H1 (cell line): ENCODE results near the gene FGF1. TPM values are rescaled to one million over a fixed set of nuclear protein-coding genes. Genes with fewer than 3 reads are reported as not detected.

Experiments used
- CTCF ChIA-PET: fragments of 300-600 bp; sonication (Branson Sonifier 250); formaldehyde crosslinking; loops from one replicate; lab custom pipeline; 2021; ENCODE audit not compliant: partially characterized antibody; lab: Charles Lee
- POLR2A ChIA-PET: fragments of 300-600 bp; sonication (Branson Sonifier 250); formaldehyde crosslinking; loops from one replicate; lab custom pipeline; 2021; ENCODE audit warnings: inconsistent platforms; ENCODE audit not compliant: partially characterized antibody; lab: Charles Lee
- DNase-seq, 2 experiments: peaks; one replicate each; pipeline versions ENCODE4 v3.0.0 to v3.0.0-alpha.2; 2010 to 2022; ENCODE audit warnings: low spot score in 2 of 2, low read depth in 1 of 2, mixed read lengths in 1 of 2
- FAIRE-seq: peaks from 2 replicates; lab custom pipeline; 2011; peaks lifted over from hg19 to GRCh38; lab: Jason Lieb, UNC
- H2AFZ ChIP-seq: 2 replicates; pipeline ENCODE4 v1.8.1; 2012; ENCODE audit warnings: low read length, inconsistent platforms
- H2AK5ac ChIP-seq: 2 replicates; pipeline ENCODE4 v1.6.1; 2013; ENCODE audit warnings: low read depth, low read length
- H2BK120ac ChIP-seq: replicated peaks from 2 replicates; pipeline ENCODE3; 2013; ENCODE audit warnings: low read depth, low read length, inconsistent platforms
- H2BK12ac ChIP-seq: 2 replicates; pipeline ENCODE4 v1.6.1; 2013; ENCODE audit warnings: low read depth, low read length
- H2BK15ac ChIP-seq: 2 replicates; pipeline ENCODE4 v1.6.1; 2013; ENCODE audit warnings: low read length
- H2BK20ac ChIP-seq: 2 replicates; pipeline ENCODE4 v1.6.1; 2013; ENCODE audit warnings: low read length
- H2BK5ac ChIP-seq: 2 replicates; pipeline ENCODE4 v1.6.1; 2013; ENCODE audit warnings: low read depth, low read length
- H3K14ac ChIP-seq: 2 replicates; pipeline ENCODE4 v1.6.1; 2013; ENCODE audit warnings: inconsistent platforms; ENCODE audit not compliant: insufficient read length
- H3K18ac ChIP-seq: 2 replicates; pipeline ENCODE4 v1.6.1; 2013; ENCODE audit warnings: low read length; ENCODE audit errors: extremely low read depth
- H3K23ac ChIP-seq: 2 replicates; pipeline ENCODE4 v1.6.1; 2013; ENCODE audit warnings: inconsistent platforms; ENCODE audit not compliant: insufficient read length
- H3K23me2 ChIP-seq: 2 replicates; pipeline ENCODE4 v1.6.1; 2013; ENCODE audit warnings: low read depth, low read length
- H3K27ac ChIP-seq: 2 replicates; pipeline ENCODE4 v1.6.1; 2011; ENCODE audit warnings: low read depth, low read length, inconsistent platforms
- H3K27me3 ChIP-seq, 4 experiments: replicated peaks in 1 of 4; 1 replicate in 1 of 4; 2 replicates in 3 of 4; pipeline versions ENCODE4 v1.6.1 to v1.8.1; 2011 to 2013; ENCODE audit warnings: low read length in 3 of 4, mild to moderate bottlenecking in 3 of 4, inconsistent platforms in 2 of 4, mixed read lengths in 2 of 4, moderate library complexity in 1 of 4; ENCODE audit not compliant: control insufficient read depth in 3 of 4, insufficient read depth in 3 of 4; ENCODE audit errors: extremely low read depth in 1 of 4
- H3K36me3 ChIP-seq, 4 experiments: 2 replicates each; pipeline versions ENCODE4 v1.6.1 to v1.8.1; 2011 to 2013; ENCODE audit warnings: mild to moderate bottlenecking in 4 of 4, low read length in 3 of 4, moderate library complexity in 2 of 4, control low read depth in 1 of 4, inconsistent platforms in 1 of 4; ENCODE audit not compliant: insufficient read depth in 4 of 4, control insufficient read depth in 2 of 4
- H3K4ac ChIP-seq: replicated peaks from 2 replicates; pipeline ENCODE3; 2013; ENCODE audit warnings: low read length, low read depth, mixed read lengths, inconsistent platforms; ENCODE audit not compliant: insufficient read length
- H3K4me1 ChIP-seq, 4 experiments: replicated peaks in 1 of 4; 1 replicate in 1 of 4; 2 replicates in 3 of 4; pipeline versions ENCODE4 v1.6.1 to v1.8.1; 2011 to 2013; ENCODE audit warnings: low read length in 3 of 4, inconsistent platforms in 2 of 4, mixed read lengths in 1 of 4; ENCODE audit not compliant: insufficient read depth in 4 of 4, control insufficient read depth in 3 of 4
- H3K4me2 ChIP-seq, 2 experiments: 2 replicates each; pipeline versions ENCODE4 v1.6.1 to v1.8.1; 2011 to 2013; ENCODE audit warnings: low read depth in 2 of 2, low read length in 2 of 2, control low read depth in 1 of 2, inconsistent platforms in 1 of 2, mild to moderate bottlenecking in 1 of 2; ENCODE audit not compliant: insufficient read depth in 1 of 2
- H3K4me3 ChIP-seq, 4 experiments: fragments of 200-600, 300-600 bp in 1 of 4; sonication (generic), shearing (Covaris generic), sonication (Bioruptor Twin) in 1 of 4; 2 replicates each; pipeline versions ENCODE4 v1.5.1 to v1.8.1; 2011 to 2016; ENCODE audit warnings: low read length in 4 of 4, low read depth in 3 of 4, control low read depth in 2 of 4, inconsistent platforms in 2 of 4, mild to moderate bottlenecking in 2 of 4, mixed read lengths in 1 of 4, moderate library complexity in 1 of 4; ENCODE audit not compliant: insufficient read depth in 2 of 4; ENCODE audit errors: extremely low read depth in 1 of 4
- H3K56ac ChIP-seq: replicated peaks from 2 replicates; pipeline ENCODE3; 2013; ENCODE audit warnings: low read depth, mild to moderate bottlenecking, mixed read lengths, low read length, inconsistent platforms; ENCODE audit not compliant: insufficient read length
- H3K79me1 ChIP-seq: 2 replicates; pipeline ENCODE4 v1.6.1; 2013; ENCODE audit warnings: low read depth, low read length, control low read depth
- H3K79me2 ChIP-seq, 2 experiments: 2 replicates each; pipeline versions ENCODE4 v1.6.1 to v1.8.1; 2012 to 2013; ENCODE audit warnings: low read length in 2 of 2, mild to moderate bottlenecking in 2 of 2, inconsistent platforms in 1 of 2; ENCODE audit not compliant: insufficient read depth in 2 of 2, control insufficient read depth in 1 of 2
- H3K9ac ChIP-seq, 4 experiments: replicated peaks in 1 of 4; 1 replicate in 1 of 4; 2 replicates in 3 of 4; pipeline versions ENCODE4 v1.6.1 to v1.8.1; 2011 to 2013; ENCODE audit warnings: low read depth in 3 of 4, low read length in 3 of 4, control low read depth in 2 of 4, mild to moderate bottlenecking in 2 of 4, moderate library complexity in 2 of 4, inconsistent platforms in 1 of 4; ENCODE audit errors: extremely low read depth in 1 of 4
- H3K9me3 ChIP-seq, 2 experiments: 2 replicates each; pipeline versions ENCODE4 v1.6.1 to v1.8.1; 2012 to 2013; ENCODE audit warnings: mild to moderate bottlenecking in 2 of 2, moderate library complexity in 2 of 2, control low read depth in 1 of 2, inconsistent platforms in 1 of 2, low read depth in 1 of 2, low read length in 1 of 2, mixed read lengths in 1 of 2; ENCODE audit not compliant: insufficient read depth in 2 of 2
- H4K20me1 ChIP-seq, 2 experiments: replicated peaks in 1 of 2; 2 replicates each; pipeline versions ENCODE3 to v1.8.1; 2011 to 2013; ENCODE audit warnings: inconsistent platforms in 2 of 2, low read length in 2 of 2, mild to moderate bottlenecking in 1 of 2; ENCODE audit not compliant: insufficient read depth in 2 of 2, control insufficient read depth in 1 of 2
- H4K5ac ChIP-seq: 2 replicates; pipeline ENCODE4 v1.6.1; 2013; ENCODE audit warnings: low read length, low read depth, mixed read lengths, inconsistent platforms; ENCODE audit not compliant: insufficient read length
- H4K8ac ChIP-seq: 2 replicates; pipeline ENCODE4 v1.8.0; 2013; ENCODE audit warnings: mild to moderate bottlenecking, moderate library complexity, low read length, inconsistent platforms; ENCODE audit not compliant: insufficient read depth; ENCODE audit errors: extremely low read depth
- H4K91ac ChIP-seq: replicated peaks from 2 replicates; pipeline ENCODE3; 2013; ENCODE audit warnings: low read length, mixed read lengths, inconsistent platforms; ENCODE audit not compliant: insufficient read length
- ATF2 ChIP-seq: IDR thresholded peaks from 2 replicates; pipeline ENCODE4 v1.6.1; 2012; ENCODE audit warnings: low read length, inconsistent platforms
- BACH1 ChIP-seq: IDR thresholded peaks from 2 replicates; pipeline ENCODE4 v1.6.1; 2012; ENCODE audit warnings: low read length, improper control_type of control experiment
- CBX5 ChIP-seq: fragments of 300-800, 300-1000 bp; sonication (generic); IDR thresholded peaks from 2 replicates; pipeline ENCODE4 v1.7.1; 2016; ENCODE audit warnings: antibody characterized with exemption, low read length, low read depth
- SP4 ChIP-seq: IDR thresholded peaks from 2 replicates; pipeline ENCODE4 v1.6.1; 2012; ENCODE audit warnings: low read length, inconsistent platforms
- YY1 ChIP-seq: IDR thresholded peaks from 2 replicates; pipeline ENCODE4 v1.6.1; 2011; ENCODE audit warnings: low read depth, mild to moderate bottlenecking, low read length
- ZNF274 ChIP-seq: IDR thresholded peaks from 2 replicates; pipeline ENCODE4 v1.7.0; 2012; ENCODE audit warnings: low read length, borderline replicate concordance; ENCODE audit errors: extremely low read depth
- WGBS, 2 experiments: shearing (Covaris generic) in 1 of 2; methylation state at CpG; one replicate each; pipeline versions ENCODE4 v1.1.6 to v1.1.7; 2013 to 2015; ENCODE audit warnings: low lambda C conversion rate in 2 of 2, mixed read lengths in 2 of 2, inconsistent platforms in 1 of 2, low coverage in 1 of 2, missing lambda C conversion rate in 1 of 2; ENCODE audit not compliant: insufficient replicate concordance in 2 of 2, insufficient coverage in 1 of 2, insufficient read length in 1 of 2; ENCODE audit errors: extremely low coverage in 1 of 2, missing lambda C conversion rate in 1 of 2; 5-methylcytosine and 5-hydroxymethylcytosine counted together
- polyA plus RNA-seq, 7 experiments: library from polyadenylated mRNA; depleted of rRNA in 3 of 7; stranded (reverse) in 5 of 7; unstranded in 2 of 7; fragments of >200 nt in 5 of 7; fragments of 200-250 nt in 2 of 7; gene quantifications; 1 replicate in 5 of 7; 2 replicates in 1 of 7; 4 replicates in 1 of 7; pipeline versions ENCODE4 v1.2.1 to v1.2.3, GENCODE V29; 2011 to 2013; ENCODE audit warnings: missing spikeins in 2 of 7, mixed read lengths in 2 of 7
- total RNA-seq: library from RNA; stranded (reverse); fragmentation: NEBNext Ultra II Directional; extraction: Animal tissue kit (Norgen Biotek cat#: 25700); gene quantifications from 2 replicates; pipeline ENCODE4 v1.2.1, GENCODE V29; 2021

The FGF1 gene
- total and polyA plus RNA-seq, 2 of the 8 experiments (the other 6 are each of a cell fraction or from before 2014, with no cell fraction given), result 0.30 to 0.50 TPM

- H3K36me3 ChIP-seq, result no peaks in the 10 kb centered on the region; a peak in 1 of 8 replicates
- no peaks in the 10 kb centered on the region; the same call in 1 of the 2 replicates for H3K23me2 ChIP-seq
- H3K56ac ChIP-seq, result no peak overlapping the region
- H4K91ac ChIP-seq, result no peak overlapping the region
- H2BK20ac ChIP-seq, result no peak overlapping the region
- DNase-seq (no peak), FAIRE-seq (no peak)
- H3K4ac ChIP-seq, result no peak overlapping the region
- no peaks in the 10 kb centered on the region for H3K79me1 ChIP-seq
- no peak overlapping the region for H3K14ac ChIP-seq
- H4K8ac ChIP-seq, result no peak overlapping the region
- no peak overlapping the region for H3K4me2 ChIP-seq
- H3K18ac ChIP-seq, result no peak overlapping the region
- H3K27ac ChIP-seq, result no peak overlapping the region
- H2BK120ac ChIP-seq, result no peak overlapping the region
- no peak overlapping the region for H2BK15ac ChIP-seq
- no peaks in the 10 kb centered on the region for H3K79me2 ChIP-seq
- H3K9me3 ChIP-seq, result no peaks in the 10 kb centered on the region
- no peaks in the 10 kb centered on the region for H4K20me1 ChIP-seq
- POLR2A ChIA-PET, result interaction anchor here (1.4 kb wide), 1 partner anchor 9 kb away, joined by 3 read pairs; no protein-coding TSS in a partner anchor
- H2BK5ac ChIP-seq, result no peak overlapping the region
- H3K4me1 ChIP-seq, result peaks cover 0 to 5% (median 1%) of the 10 kb centered on the region in 4 experiments; a peak in 3 of 7 replicates
- CTCF ChIA-PET, result interaction anchor here (1.0 to 15.0 kb wide), 6 partner anchors 12 to 197 kb away, joined by 3 to 627 read pairs (median 20); no protein-coding TSS in a partner anchor
- no peak overlapping the region for H2AFZ ChIP-seq
- no peak overlapping the region for H3K23ac ChIP-seq
- H3K9ac ChIP-seq, result no peak overlapping the region
- H4K5ac ChIP-seq, result no peak overlapping the region
- WGBS, 2 experiments, result 84% methylated on average over 9 of the region's 9 CpGs; no CpG with 5 or more reads in 1 of the 2 experiments
- H3K27me3 ChIP-seq, result no peaks in the 10 kb centered on the region; a peak in 1 of 7 replicates
- H2BK12ac ChIP-seq, result no peak overlapping the region
- H2AK5ac ChIP-seq, result no peak overlapping the region
- no peak overlapping the region for H3K4me3 ChIP-seq
- TF ChIP-seq YY1 (no peak), CBX5 (no peak), SP4 (no peak), ATF2 (no peak), BACH1 (no peak), ZNF274 (no peak)
Observed at GRCh38 chr5:142724821-142725220, 38.9 kb upstream of the FGF1 start.
